Measurements from ENCODE around the gene NR0B2.
"Not testable (repeated sequence)": the region's sequence is repeated elsewhere in the genome, so short reads cannot be mapped to it uniquely, and the experiment has no call there.

The NR0B2 gene, protein sequence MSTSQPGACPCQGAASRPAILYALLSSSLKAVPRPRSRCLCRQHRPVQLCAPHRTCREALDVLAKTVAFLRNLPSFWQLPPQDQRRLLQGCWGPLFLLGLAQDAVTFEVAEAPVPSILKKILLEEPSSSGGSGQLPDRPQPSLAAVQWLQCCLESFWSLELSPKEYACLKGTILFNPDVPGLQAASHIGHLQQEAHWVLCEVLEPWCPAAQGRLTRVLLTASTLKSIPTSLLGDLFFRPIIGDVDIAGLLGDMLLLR

DNA sequence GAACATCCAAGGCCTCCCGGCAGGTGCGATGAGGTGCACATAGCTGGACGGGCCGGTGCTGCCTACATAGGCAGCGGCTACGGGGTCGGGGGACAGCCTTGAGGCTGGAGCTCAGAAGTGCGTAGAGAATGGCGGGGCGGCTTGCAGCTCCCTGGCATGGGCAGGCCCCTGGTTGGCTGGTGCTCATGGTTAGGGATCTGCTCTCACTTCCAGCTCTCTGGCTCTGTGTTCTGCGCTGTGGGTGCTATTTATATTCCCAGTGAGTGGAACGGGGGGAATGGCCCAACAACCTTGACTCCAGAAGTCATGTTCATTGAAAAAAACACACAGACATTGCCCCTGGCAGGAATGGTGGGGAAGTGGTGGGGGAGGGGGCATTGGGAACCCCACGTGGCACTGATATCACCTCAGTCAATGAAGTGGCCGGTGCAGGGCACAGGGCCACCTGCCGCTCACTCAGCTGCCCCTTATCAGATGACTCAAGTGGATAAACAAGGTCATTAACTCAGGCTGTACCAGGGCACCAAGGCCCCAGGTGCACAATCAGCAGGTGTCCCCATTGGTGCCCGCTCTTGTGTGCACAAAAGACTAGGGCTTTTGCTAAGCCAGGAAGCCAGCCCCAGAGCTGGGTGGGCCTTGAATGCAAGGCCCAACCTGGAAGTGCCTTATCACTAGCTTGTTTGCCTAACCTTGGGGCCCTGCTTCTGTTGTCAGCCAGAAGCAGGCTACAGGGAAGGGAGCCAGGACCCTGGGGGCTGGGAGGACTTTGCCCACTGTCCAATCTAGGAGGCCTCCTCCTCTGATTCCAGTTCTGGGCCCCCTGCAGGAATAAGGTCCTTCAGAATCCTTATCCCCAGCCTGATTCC is at the start of gene NR0B2:
TSS of gene NR0B2 (minus strand) at position 222 of the 866 bp plus-strand sequence. CDS start at position 187, 35 bp downstream.
- Mint-ChIP-seq H3K9me3 (ENCODE audit: low read depth) (no peaks in the 10 kb centered on the region), H3K27ac (no peak within 1 kb of the TSS), H3K4me3 (no peak within 1 kb of the TSS), H3K36me3 (no peaks in the 10 kb centered on the region), H3K4me1 (ENCODE audit: low read depth) (no peaks in the 10 kb centered on the region), H3K27me3 (peaks cover 4% of the 10 kb centered on the region)

DNA sequence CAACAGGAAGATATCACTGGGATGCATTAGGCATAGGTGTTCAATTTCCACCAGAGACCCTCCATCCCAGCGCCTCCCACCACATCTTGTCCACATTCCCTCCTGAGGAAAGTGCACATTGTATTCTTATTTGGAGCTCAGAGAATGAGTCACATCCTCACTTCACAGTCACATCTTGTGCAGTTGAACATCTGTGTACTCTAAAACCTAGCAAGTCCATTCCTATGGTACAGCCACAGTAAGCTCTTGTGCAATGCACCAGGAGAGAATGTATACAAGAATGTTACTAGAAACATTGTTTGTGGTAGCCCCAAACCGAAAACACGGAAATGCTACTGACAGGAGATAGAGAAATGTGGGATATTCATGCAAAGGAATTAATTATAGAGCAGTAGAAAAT is 48.1 kb upstream of the NR0B2 start:
- peaks cover 20% of the 10 kb centered on the region for H3K27me3 Mint-ChIP-seq
- peaks cover 6% of the 10 kb centered on the region for H3K4me1 Mint-ChIP-seq (ENCODE audit: low read depth)
- peak overlapping the region; percentile 7 for H3K4me3 Mint-ChIP-seq
- H3K36me3 Mint-ChIP-seq, result no peaks in the 10 kb centered on the region
- no peak overlapping the region for H3K27ac Mint-ChIP-seq
- no peaks in the 10 kb centered on the region for H3K9me3 Mint-ChIP-seq (ENCODE audit: low read depth)

GRCh38 chr1:26960625-26960966 is 46.8 kb upstream of the NR0B2 start:
- Mint-ChIP-seq H3K4me1 (ENCODE audit: low read depth) (peaks cover 6% of the 10 kb centered on the region), H3K27ac (no peak overlapping the region), H3K27me3 (peaks cover 14% of the 10 kb centered on the region), H3K4me3 (peak overlapping the region; percentile 87), H3K36me3 (peaks cover 5% of the 10 kb centered on the region), H3K9me3 (ENCODE audit: low read depth) (no peaks in the 10 kb centered on the region)

GRCh38 chr1:26959722-26960624 is 46.2 kb upstream of the NR0B2 start, which contains the start of gene KDF1:
Gene KDF1, minus strand, starts transcription at chr1:26960468. Its CDS starts 8,088 bp downstream, at chr1:26952380.
- Mint-ChIP-seq H3K4me3 (peak within 1 kb of the TSS; percentile 87), H3K9me3 (ENCODE audit: low read depth) (no peaks in the 10 kb centered on the region), H3K27ac (no peak within 1 kb of the TSS), H3K27me3 (peaks cover 13% of the 10 kb centered on the region), H3K36me3 (peaks cover 5% of the 10 kb centered on the region), H3K4me1 (ENCODE audit: low read depth) (peaks cover 6% of the 10 kb centered on the region)

GRCh38 chr1:26959270-26959669 is 45.5 kb upstream of the NR0B2 start:
- Mint-ChIP-seq H3K4me3 (peak overlapping the region; percentile 56), H3K36me3 (peaks cover 5% of the 10 kb centered on the region), H3K27ac (no peak overlapping the region), H3K4me1 (ENCODE audit: low read depth) (peaks cover 6% of the 10 kb centered on the region), H3K9me3 (ENCODE audit: low read depth) (no peaks in the 10 kb centered on the region), H3K27me3 (peaks cover 9% of the 10 kb centered on the region)

- peaks cover 5% of the 10 kb centered on the region for H3K27me3 Mint-ChIP-seq
- H3K4me1 Mint-ChIP-seq (ENCODE audit: low read depth), result peaks cover 6% of the 10 kb centered on the region
- H3K36me3 Mint-ChIP-seq, result peaks cover 7% of the 10 kb centered on the region
- H3K4me3 Mint-ChIP-seq, result no peak overlapping the region
- no peaks in the 10 kb centered on the region for H3K9me3 Mint-ChIP-seq (ENCODE audit: low read depth)
- no peak overlapping the region for H3K27ac Mint-ChIP-seq
Measured at GRCh38 chr1:26957306-26957705, 43.5 kb upstream of the NR0B2 start.

- Mint-ChIP-seq H3K4me1 (ENCODE audit: low read depth) (peaks cover 6% of the 10 kb centered on the region), H3K27me3 (no peaks in the 10 kb centered on the region), H3K36me3 (peaks cover 7% of the 10 kb centered on the region), H3K4me3 (no peak overlapping the region), H3K9me3 (ENCODE audit: low read depth) (no peaks in the 10 kb centered on the region), H3K27ac (no peak overlapping the region)
Measured at GRCh38 chr1:26956321-26956720, 42.5 kb upstream of the NR0B2 start.

- Mint-ChIP-seq H3K27me3 (no peaks in the 10 kb centered on the region), H3K4me3 (no peak overlapping the region), H3K4me1 (ENCODE audit: low read depth) (peaks cover 1% of the 10 kb centered on the region)
Measured at GRCh38 chr1:26953374-26953773, 39.6 kb upstream of the NR0B2 start.

DNA sequence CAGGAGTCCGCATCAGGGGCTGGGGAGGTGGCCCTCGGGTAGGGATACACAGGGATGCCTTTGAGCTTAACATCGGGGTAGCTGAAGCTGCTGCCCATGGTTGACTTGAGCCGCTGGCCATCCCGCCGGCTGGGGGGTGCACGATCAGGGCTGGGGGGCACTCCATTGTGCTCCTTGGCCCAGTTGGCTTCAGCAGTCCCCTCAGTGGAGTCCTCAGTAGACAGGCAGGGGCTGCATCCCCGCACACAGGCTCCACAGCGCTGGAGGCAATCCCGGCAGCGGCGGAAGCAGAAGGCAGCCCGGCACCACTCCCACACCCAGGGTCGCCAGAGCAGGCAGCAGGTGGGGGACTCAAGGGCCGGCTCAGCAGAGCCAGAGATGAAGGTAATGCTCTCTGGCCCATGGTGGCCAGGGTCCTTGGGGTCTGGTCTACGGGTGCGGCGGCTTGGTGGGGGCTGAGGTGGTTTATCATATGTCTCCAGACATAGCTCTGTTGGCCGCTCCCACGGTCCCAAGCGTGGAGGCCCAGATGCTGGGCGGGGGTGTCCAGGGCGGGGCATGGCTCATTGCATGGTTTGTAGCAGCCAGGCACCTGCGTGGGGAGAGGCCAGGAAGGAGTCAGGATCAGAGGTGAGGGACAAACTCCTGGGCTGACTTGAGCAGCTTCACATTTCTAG is 38.2 kb upstream of the NR0B2 start:
- no peaks in the 10 kb centered on the region for H3K27me3 Mint-ChIP-seq
- H3K36me3 Mint-ChIP-seq, result peaks cover 10% of the 10 kb centered on the region
- peaks cover 1% of the 10 kb centered on the region for H3K4me1 Mint-ChIP-seq (ENCODE audit: low read depth)
- no peak overlapping the region for H3K27ac Mint-ChIP-seq
- H3K9me3 Mint-ChIP-seq (ENCODE audit: low read depth), result no peaks in the 10 kb centered on the region
- no peak overlapping the region for H3K4me3 Mint-ChIP-seq

More at GRCh38 chr1:26953374-26953773, 39.6 kb upstream of the NR0B2 start:
- Mint-ChIP-seq H3K36me3 (peaks cover 10% of the 10 kb centered on the region), H3K9me3 (ENCODE audit: low read depth) (no peaks in the 10 kb centered on the region), H3K27ac (no peak overlapping the region)

DNA sequence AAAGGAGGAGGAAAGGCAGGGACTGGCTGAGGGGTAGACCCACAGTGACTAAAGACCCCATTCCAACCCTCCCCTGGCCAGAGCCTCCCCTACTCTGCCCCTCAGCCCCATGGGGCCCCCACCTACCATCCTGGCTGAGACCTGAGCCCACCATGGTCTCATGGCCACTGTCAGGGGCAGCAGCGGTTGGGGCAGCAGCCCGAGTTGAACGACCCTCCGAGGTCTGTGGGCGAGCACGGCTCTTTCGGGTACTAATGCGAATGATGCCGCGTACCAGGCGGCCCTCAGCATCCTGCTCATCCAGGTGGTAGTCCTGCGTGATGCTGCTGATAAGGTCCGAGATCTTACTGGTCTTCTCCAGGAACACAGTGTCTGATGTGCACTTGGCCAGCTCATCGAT is 37.4 kb upstream of the NR0B2 start:
- Mint-ChIP-seq H3K4me3 (no peak overlapping the region), H3K9me3 (ENCODE audit: low read depth) (no peaks in the 10 kb centered on the region), H3K27me3 (no peaks in the 10 kb centered on the region), H3K36me3 (peaks cover 9% of the 10 kb centered on the region), H3K27ac (no peak overlapping the region), H3K4me1 (ENCODE audit: low read depth) (peaks cover 1% of the 10 kb centered on the region)

GRCh38 chr1:26950602-26951001 is 36.8 kb upstream of the NR0B2 start:
- peaks cover 5% of the 10 kb centered on the region for H3K36me3 Mint-ChIP-seq
- H3K4me3 Mint-ChIP-seq, result no peak overlapping the region

DNA sequence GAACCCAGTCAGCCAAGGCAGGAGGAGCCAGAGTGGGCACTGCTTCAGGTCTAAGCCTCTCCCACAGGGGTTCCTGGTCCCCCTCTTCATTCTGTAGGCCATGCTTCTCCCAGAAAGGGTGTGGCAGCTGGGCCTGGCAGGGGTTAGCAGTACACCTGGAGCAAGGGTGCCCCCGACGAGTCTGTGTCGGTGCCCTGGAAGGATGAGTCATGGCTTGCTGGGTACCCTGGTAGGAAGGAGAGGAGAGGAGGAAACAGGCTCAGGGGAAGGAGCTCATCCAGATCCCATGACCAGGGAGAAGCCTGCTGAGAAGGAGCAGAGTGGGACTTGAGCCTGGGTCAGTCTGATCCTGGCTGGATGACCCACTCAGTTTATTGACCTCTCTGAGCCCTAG is 36.1 kb upstream of the NR0B2 start:
- H3K27me3 Mint-ChIP-seq, result no peaks in the 10 kb centered on the region
- H3K9me3 Mint-ChIP-seq (ENCODE audit: low read depth), result no peaks in the 10 kb centered on the region
- H3K4me1 Mint-ChIP-seq (ENCODE audit: low read depth), result peaks cover 1% of the 10 kb centered on the region
- peaks cover 5% of the 10 kb centered on the region for H3K36me3 Mint-ChIP-seq
- no peak overlapping the region for H3K27ac Mint-ChIP-seq
- no peak overlapping the region for H3K4me3 Mint-ChIP-seq

More at GRCh38 chr1:26950602-26951001, 36.8 kb upstream of the NR0B2 start:
- Mint-ChIP-seq H3K9me3 (ENCODE audit: low read depth) (no peaks in the 10 kb centered on the region), H3K27ac (no peak overlapping the region), H3K4me1 (ENCODE audit: low read depth) (peaks cover 1% of the 10 kb centered on the region), H3K27me3 (no peaks in the 10 kb centered on the region)

DNA sequence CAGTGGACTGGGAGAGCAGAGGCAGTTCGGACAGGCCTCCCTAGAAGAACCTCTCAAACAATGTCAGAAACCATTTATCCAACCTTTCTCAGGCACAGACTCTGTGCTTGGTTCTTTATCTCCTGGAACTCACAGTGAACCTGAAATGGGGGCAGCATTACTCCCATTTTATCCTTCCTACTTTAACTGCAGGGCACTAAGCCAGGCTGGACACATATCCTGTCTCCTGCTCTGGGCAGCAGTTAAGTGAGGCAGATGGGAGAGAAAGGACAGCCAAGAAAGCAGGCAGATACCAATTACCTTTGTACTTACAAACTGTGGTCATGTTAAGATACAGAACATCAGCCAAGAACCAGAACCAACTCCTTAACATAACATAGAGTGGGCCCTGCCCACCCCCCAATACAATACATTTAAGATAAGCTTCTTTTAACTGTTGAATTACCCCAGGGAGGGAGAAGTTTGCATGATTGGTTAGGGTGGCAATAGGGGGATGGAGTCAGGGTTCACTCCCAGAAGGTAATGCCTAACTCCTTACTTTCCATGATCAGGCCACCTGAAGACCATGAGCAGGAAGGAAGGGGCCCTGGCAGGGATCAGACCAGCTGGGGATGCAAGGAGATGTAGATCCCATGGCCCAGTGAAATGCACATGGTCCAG is 35.6 kb upstream of the NR0B2 start:
- Mint-ChIP-seq H3K9me3 (ENCODE audit: low read depth) (no peaks in the 10 kb centered on the region), H3K36me3 (peaks cover 5% of the 10 kb centered on the region), H3K4me1 (ENCODE audit: low read depth) (peaks cover 1% of the 10 kb centered on the region), H3K4me3 (no peak overlapping the region), H3K27ac (no peak overlapping the region), H3K27me3 (no peaks in the 10 kb centered on the region)

DNA sequence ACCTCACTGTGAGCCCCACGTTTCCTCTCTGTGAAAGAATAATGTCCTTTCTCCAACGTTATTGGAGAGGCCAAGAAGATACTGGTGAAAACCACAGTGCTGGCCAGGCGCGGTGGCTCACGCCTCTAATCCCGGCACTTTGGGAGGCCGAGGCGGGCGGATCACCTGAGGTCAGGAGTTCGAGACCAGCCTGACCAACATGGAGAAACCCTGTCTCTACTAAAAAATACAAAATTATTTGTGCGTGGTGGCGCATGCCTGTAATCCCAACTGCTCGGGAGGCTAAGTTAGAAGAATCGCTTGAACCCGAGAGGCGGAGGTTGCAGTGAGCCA is 34.9 kb upstream of the NR0B2 start:
- not testable (repeated sequence) for H3K9me3 Mint-ChIP-seq (ENCODE audit: low read depth); H3K36me3 Mint-ChIP-seq; H3K4me3 Mint-ChIP-seq; H3K4me1 Mint-ChIP-seq (ENCODE audit: low read depth); H3K27me3 Mint-ChIP-seq; H3K27ac Mint-ChIP-seq

Data from activated naive CD8-positive, alpha-beta T cell (primary cell).